Endothelial cell (in vitro differentiated cells): ENCODE data around the gene TARS2. TPM values are rescaled to one million over a fixed set of nuclear protein-coding genes. Genes with fewer than 3 reads are reported as not detected.

Source experiments
- DNase-seq: peaks from one replicate; pipeline ENCODE4 v3.0.0; 2021; ENCODE audit warnings: low spot score
- H3K27ac Mint-ChIP-seq: one replicate; pipeline ENCODE4 v1.8.0; 2021; ENCODE audit warnings: mixed read lengths, inconsistent platforms; ENCODE audit not compliant: unreplicated experiment
- H3K27me3 Mint-ChIP-seq: one replicate; pipeline ENCODE4 v1.8.0; 2021; ENCODE audit warnings: mild to moderate bottlenecking, moderate library complexity, mixed read lengths, inconsistent platforms; ENCODE audit not compliant: unreplicated experiment
- H3K36me3 Mint-ChIP-seq: one replicate; pipeline ENCODE4 v1.8.0; 2021; ENCODE audit warnings: mild to moderate bottlenecking, low read depth, mixed read lengths, inconsistent platforms; ENCODE audit not compliant: unreplicated experiment
- H3K4me1 Mint-ChIP-seq: one replicate; pipeline ENCODE4 v1.8.0; 2021; ENCODE audit warnings: mild to moderate bottlenecking, mixed read lengths, inconsistent platforms; ENCODE audit not compliant: unreplicated experiment
- H3K4me3 Mint-ChIP-seq: one replicate; pipeline ENCODE4 v1.8.0; 2021; ENCODE audit warnings: mild to moderate bottlenecking, mixed read lengths, inconsistent platforms; ENCODE audit not compliant: unreplicated experiment
- H3K9me3 Mint-ChIP-seq: one replicate; pipeline ENCODE4 v1.8.0; 2021; ENCODE audit warnings: mixed read lengths, inconsistent platforms; ENCODE audit not compliant: unreplicated experiment
- total RNA-seq: library from RNA; stranded (reverse); fragmentation: NEBNext Ultra II Directional; extraction: Animal tissue kit (Norgen Biotek cat#: 25700); gene quantifications from one replicate; pipeline ENCODE4 v1.2.1, GENCODE V29; 2021; ENCODE audit not compliant: unreplicated experiment
- TF ChIP-seq, protein P1 (sequence below): fragments of 200-600 bp; sonication (generic); IDR thresholded peaks from one replicate; pipeline ENCODE4 v1.5.0; 2021; ENCODE audit warnings: antibody characterized with exemption; ENCODE audit not compliant: unreplicated experiment

The TARS2 gene
- total RNA-seq, 1 donor from 2014 or later: 16.6 TPM

DNA sequence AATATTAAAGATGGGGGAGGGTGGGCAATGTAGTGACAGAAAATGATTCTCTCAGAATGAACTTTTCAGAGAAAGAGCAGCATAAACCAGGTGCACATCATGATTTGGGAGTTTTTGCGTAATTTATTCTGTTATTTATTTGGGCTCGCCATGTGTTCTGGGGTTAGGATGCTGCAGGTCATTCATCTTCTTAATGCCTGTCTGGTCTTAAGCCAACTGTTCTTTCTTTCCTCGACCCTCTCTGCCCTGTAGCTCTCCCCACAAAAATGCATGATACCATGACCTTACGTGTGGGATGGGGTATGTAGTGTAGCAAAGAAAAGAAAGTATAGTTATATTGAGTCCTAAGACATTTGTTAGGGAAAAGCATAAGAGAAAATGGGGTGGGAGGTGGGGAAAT lies 12.3 kb upstream of the TARS2 start:
- DNase-seq: no peak
- no peak overlapping the region for H3K4me3 Mint-ChIP-seq
- H3K9me3 Mint-ChIP-seq: no peaks in the 10 kb centered on the region
- TF ChIP-seq, protein P1, sequence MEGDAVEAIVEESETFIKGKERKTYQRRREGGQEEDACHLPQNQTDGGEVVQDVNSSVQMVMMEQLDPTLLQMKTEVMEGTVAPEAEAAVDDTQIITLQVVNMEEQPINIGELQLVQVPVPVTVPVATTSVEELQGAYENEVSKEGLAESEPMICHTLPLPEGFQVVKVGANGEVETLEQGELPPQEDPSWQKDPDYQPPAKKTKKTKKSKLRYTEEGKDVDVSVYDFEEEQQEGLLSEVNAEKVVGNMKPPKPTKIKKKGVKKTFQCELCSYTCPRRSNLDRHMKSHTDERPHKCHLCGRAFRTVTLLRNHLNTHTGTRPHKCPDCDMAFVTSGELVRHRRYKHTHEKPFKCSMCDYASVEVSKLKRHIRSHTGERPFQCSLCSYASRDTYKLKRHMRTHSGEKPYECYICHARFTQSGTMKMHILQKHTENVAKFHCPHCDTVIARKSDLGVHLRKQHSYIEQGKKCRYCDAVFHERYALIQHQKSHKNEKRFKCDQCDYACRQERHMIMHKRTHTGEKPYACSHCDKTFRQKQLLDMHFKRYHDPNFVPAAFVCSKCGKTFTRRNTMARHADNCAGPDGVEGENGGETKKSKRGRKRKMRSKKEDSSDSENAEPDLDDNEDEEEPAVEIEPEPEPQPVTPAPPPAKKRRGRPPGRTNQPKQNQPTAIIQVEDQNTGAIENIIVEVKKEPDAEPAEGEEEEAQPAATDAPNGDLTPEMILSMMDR: no peak
- H3K4me1 Mint-ChIP-seq: peaks cover 21% of the 10 kb centered on the region
- no peak overlapping the region for H3K27ac Mint-ChIP-seq
- H3K27me3 Mint-ChIP-seq: peaks cover 6% of the 10 kb centered on the region
- peaks cover 19% of the 10 kb centered on the region for H3K36me3 Mint-ChIP-seq

DNA sequence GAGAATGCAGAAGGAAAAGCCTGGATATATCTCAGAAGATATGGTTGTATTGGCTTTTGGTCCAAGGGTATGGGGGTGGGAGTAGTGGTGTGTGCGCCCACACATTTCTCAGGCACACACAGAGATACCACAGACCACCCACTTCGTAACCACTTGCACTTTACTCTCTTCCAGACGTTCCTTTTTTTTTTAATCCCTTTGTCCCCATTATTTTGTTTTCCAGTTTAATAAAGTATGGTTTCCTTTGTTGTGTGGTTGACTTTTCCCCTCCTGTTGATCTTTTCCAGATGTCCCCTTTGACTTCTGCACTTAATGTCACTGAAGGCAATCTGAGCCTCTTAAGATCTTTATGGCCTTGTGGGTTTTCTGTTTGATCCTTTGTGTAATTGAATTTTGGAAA lies 10.5 kb upstream of the TARS2 start:
- no peak overlapping the region for H3K27ac Mint-ChIP-seq
- no peak overlapping the region for H3K4me3 Mint-ChIP-seq

DNA sequence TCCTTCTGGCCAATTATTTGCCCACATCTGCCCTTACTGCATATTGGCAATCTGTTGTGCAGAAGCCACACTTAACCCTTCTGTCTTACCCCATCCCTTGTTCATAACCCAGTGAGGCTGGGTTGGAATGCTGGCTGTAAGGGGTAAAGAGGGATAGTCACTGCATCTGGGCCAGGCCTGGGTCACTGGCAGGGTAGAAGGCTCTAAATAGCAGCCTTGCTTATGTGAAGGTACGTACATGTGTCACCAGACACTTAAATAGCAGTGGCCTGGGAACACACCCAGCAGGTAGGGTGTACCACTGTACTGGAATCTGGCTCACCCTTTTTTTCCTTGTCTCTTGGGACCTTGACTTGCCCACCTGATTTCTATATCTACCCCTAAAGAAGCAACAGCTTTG lies 9.9 kb upstream of the TARS2 start:
- Mint-ChIP-seq H3K9me3 (no peaks in the 10 kb centered on the region), H3K4me3 (no peak overlapping the region), H3K4me1 (peaks cover 22% of the 10 kb centered on the region)

More for the DNA sequence above, 10.5 kb upstream of the TARS2 start:
- Mint-ChIP-seq H3K27me3 (peaks cover 6% of the 10 kb centered on the region), H3K9me3 (no peaks in the 10 kb centered on the region), H3K36me3 (peaks cover 2% of the 10 kb centered on the region), H3K4me1 (peaks cover 22% of the 10 kb centered on the region)
- no peak for DNase-seq
- TF ChIP-seq, protein P1: no peak

DNA sequence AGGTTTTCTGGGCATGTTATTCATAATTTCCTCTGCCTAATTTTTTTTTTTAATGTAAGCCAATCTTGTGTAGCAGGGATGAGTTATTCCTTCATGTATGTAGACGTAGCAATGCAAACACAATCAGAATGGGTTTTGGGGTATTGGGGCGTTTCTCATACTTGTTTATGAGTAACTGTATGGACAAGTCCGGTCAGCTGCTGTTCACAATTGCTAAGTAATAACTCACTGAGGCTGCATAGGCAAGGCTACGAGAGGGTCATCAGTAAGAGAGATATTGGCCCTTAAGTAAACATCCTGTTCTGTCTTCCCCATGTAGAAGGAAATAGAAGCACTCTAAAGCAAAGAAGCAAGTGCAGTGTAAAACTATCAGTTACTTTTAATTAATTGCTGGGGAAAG lies 9.5 kb upstream of the TARS2 start:
- H3K9me3 Mint-ChIP-seq: no peaks in the 10 kb centered on the region

More for the DNA sequence above, 9.9 kb upstream of the TARS2 start:
- no peak overlapping the region for H3K27ac Mint-ChIP-seq
- no peaks in the 10 kb centered on the region for H3K36me3 Mint-ChIP-seq
- no peak for DNase-seq
- peaks cover 5% of the 10 kb centered on the region for H3K27me3 Mint-ChIP-seq
- TF ChIP-seq, protein P1: no peak

DNA sequence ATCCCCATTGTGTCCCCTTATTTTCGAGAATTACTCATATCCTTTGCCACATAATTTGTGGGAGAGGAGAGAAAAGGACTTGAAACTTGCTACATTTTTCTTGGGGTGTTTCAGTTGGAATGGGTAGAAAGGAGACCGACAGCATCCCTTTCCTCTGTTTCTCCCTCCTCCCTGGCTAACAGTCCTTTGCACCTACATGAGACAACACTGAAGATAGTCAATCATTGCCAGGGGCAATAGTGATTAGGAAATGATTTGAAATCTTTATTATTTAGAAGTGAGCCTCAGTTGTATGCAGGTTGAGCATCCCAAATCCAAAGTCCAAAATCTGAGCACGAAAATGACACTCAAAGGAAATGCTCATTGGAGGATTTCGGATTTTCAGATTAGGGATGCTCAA lies 7.8 kb upstream of the TARS2 start:
- H3K4me3 Mint-ChIP-seq: no peak overlapping the region
- TF ChIP-seq, protein P1: no peak

More for the DNA sequence above, 9.5 kb upstream of the TARS2 start:
- Mint-ChIP-seq H3K27me3 (peaks cover 5% of the 10 kb centered on the region), H3K27ac (no peak overlapping the region), H3K4me1 (peaks cover 22% of the 10 kb centered on the region), H3K4me3 (no peak overlapping the region), H3K36me3 (no peaks in the 10 kb centered on the region)
- TF ChIP-seq, protein P1: no peak
- DNase-seq: no peak

More for the DNA sequence above, 7.8 kb upstream of the TARS2 start:
- DNase-seq: no peak
- H3K27ac Mint-ChIP-seq: no peak overlapping the region
- H3K4me1 Mint-ChIP-seq: peaks cover 15% of the 10 kb centered on the region
- no peaks in the 10 kb centered on the region for H3K9me3 Mint-ChIP-seq
- H3K27me3 Mint-ChIP-seq: peaks cover 5% of the 10 kb centered on the region
- no peaks in the 10 kb centered on the region for H3K36me3 Mint-ChIP-seq
